ENCODE data around the gene TBC1D5. TPM values are rescaled to one million over a fixed set of nuclear protein-coding genes. Genes with fewer than 3 reads are reported as not detected.

The TBC1D5 gene
- total RNA-seq, 1 experiment from 2014 or later = 33.9 TPM

DNA sequence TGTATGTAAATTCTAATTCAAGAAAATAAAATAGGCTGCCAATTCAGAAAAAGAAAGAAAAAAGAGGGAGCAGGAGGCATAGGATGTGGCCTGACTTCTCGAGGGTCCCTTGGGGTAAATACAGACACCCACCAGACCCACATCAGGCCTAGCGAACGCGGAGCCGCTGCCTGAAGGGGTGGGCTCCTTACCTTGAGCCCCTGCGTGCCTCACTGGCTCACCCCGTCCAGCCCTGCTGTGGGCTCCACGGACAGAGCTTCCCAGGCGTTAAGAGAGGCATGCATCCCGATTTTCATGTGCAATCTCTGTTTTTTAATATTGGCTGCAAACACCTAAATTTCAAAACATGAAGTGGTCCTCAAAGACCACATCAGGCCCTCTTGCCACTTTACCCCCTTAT is 599.9 kb downstream of the TBC1D5 start:
- RAD21 ChIA-PET (ENCODE audit: low non-redundant PET in 1 of 2, low total read pairs in 2 of 2, uncharacterized antibody in 2 of 2, unreplicated experiment in 2 of 2) = no interaction called here
- CTCF ChIA-PET = no interaction called here

More for the DNA sequence above, 599.9 kb downstream of the TBC1D5 start:
- Histone ChIP-seq H3K4me2 (ENCODE audit: low read length) (no peak overlapping the region), H3K27ac (ENCODE audit: low read depth, low read length) (no peak overlapping the region), H3K9me3 (ENCODE audit: control insufficient read depth in 1 of 2, insufficient read depth in 1 of 2, low read depth in 1 of 2, low read length in 2 of 2) (no peaks in the 10 kb centered on the region), H3K4me3 (replicated peaks in 1 of 2; ENCODE audit: low read depth in 1 of 2, low read length in 2 of 2) (no peak overlapping the region), H3K4me1 (ENCODE audit: control insufficient read depth in 1 of 2, insufficient read depth in 2 of 2, low read length in 2 of 2) (no peaks in the 10 kb centered on the region), H3K9me2 (ENCODE audit: insufficient read depth) (no peaks in the 10 kb centered on the region), H3K36me3 (ENCODE audit: control insufficient read depth in 1 of 2, insufficient read depth in 2 of 2, low read length in 2 of 2) (no peaks in the 10 kb centered on the region), H3K9ac (ENCODE audit: low read length) (no peak overlapping the region), H3K79me2 (ENCODE audit: insufficient read depth, low read length) (no peaks in the 10 kb centered on the region), H4K20me1 (ENCODE audit: insufficient read depth) (no peaks in the 10 kb centered on the region), H2AFZ (ENCODE audit: low read depth, low read length, poor library complexity, severe bottlenecking) (no peak overlapping the region), H3K27me3 (ENCODE audit: insufficient read depth, low read length) (no peaks in the 10 kb centered on the region)
- ATAC-seq (no peak), DNase-seq (ENCODE audit: low read depth, low spot score) (no peak)
- TF ChIP-seq ELF1 (IDR thresholded peaks at IDR 0.05; ENCODE audit: borderline replicate concordance, low read depth) (no peak), ZFX (IDR thresholded peaks at IDR 0.05) (no peak), POLR2AphosphoS5 (IDR thresholded peaks at IDR 0.05; ENCODE audit: low read depth, low read length) (no peak), EGR1 (IDR thresholded peaks at IDR 0.05; ENCODE audit: low read depth) (no peak), RAD21 (IDR thresholded peaks at IDR 0.05; ENCODE audit: low read depth) (no peak), ATF3 (IDR thresholded peaks at IDR 0.05) (no peak), CEBPB (IDR thresholded peaks at IDR 0.05; ENCODE audit: low read depth) (no peak), FOSL1 (IDR thresholded peaks at IDR 0.05; ENCODE audit: low read depth) (no peak), TCF7L2 (IDR thresholded peaks at IDR 0.05; ENCODE audit: borderline replicate concordance, extremely low read depth, insufficient read depth, insufficient read length) (no peak), YY1 (IDR thresholded peaks at IDR 0.05; ENCODE audit: extremely low read depth, insufficient replicate concordance, low read depth, low read length) (no peak), POLR2A (IDR thresholded peaks at IDR 0.05; ENCODE audit: borderline replicate concordance, extremely low read depth, insufficient read depth, insufficient read length) (no peak), ZNF274 (IDR thresholded peaks at IDR 0.05; ENCODE audit: low read depth, low read length) (no peak), EZH2phosphoT487 (IDR thresholded peaks at IDR 0.05; ENCODE audit: borderline replicate concordance) (no peak)
- TF ChIP-seq, protein P1, sequence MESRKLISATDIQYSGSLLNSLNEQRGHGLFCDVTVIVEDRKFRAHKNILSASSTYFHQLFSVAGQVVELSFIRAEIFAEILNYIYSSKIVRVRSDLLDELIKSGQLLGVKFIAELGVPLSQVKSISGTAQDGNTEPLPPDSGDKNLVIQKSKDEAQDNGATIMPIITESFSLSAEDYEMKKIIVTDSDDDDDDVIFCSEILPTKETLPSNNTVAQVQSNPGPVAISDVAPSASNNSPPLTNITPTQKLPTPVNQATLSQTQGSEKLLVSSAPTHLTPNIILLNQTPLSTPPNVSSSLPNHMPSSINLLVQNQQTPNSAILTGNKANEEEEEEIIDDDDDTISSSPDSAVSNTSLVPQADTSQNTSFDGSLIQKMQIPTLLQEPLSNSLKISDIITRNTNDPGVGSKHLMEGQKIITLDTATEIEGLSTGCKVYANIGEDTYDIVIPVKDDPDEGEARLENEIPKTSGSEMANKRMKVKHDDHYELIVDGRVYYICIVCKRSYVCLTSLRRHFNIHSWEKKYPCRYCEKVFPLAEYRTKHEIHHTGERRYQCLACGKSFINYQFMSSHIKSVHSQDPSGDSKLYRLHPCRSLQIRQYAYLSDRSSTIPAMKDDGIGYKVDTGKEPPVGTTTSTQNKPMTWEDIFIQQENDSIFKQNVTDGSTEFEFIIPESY (IDR thresholded peaks at IDR 0.05; ENCODE audit: extremely low read depth, insufficient replicate concordance, low read length) = no peak
- TF ChIP-seq, protein P2, sequence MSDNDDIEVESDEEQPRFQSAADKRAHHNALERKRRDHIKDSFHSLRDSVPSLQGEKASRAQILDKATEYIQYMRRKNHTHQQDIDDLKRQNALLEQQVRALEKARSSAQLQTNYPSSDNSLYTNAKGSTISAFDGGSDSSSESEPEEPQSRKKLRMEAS (IDR thresholded peaks at IDR 0.05) = no peak
- TF ChIP-seq, protein P3, sequence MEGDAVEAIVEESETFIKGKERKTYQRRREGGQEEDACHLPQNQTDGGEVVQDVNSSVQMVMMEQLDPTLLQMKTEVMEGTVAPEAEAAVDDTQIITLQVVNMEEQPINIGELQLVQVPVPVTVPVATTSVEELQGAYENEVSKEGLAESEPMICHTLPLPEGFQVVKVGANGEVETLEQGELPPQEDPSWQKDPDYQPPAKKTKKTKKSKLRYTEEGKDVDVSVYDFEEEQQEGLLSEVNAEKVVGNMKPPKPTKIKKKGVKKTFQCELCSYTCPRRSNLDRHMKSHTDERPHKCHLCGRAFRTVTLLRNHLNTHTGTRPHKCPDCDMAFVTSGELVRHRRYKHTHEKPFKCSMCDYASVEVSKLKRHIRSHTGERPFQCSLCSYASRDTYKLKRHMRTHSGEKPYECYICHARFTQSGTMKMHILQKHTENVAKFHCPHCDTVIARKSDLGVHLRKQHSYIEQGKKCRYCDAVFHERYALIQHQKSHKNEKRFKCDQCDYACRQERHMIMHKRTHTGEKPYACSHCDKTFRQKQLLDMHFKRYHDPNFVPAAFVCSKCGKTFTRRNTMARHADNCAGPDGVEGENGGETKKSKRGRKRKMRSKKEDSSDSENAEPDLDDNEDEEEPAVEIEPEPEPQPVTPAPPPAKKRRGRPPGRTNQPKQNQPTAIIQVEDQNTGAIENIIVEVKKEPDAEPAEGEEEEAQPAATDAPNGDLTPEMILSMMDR (IDR thresholded peaks at IDR 0.05 in 2 of 3, conservative IDR thresholded peaks at IDR 0.05 in 1 of 3; ENCODE audit: borderline replicate concordance in 1 of 3, insufficient read depth in 1 of 3, low read depth in 2 of 3, low read length in 2 of 3) = no peak
- POLR2A ChIA-PET = no interaction called here
- intact Hi-C loops (cut with micrococcal nuclease) = no loop called here
- BruUV-seq (replicated peaks) = no TSS peak

All from HCT116 (cell line).